GM19455 (cell line): ENCODE measurements around the gene CACNA2D1.

Experiments used
- ATAC-seq: cut with Tn5 transposase; IDR thresholded peaks from one replicate; pipeline ENCODE4 v1.9.1; 2021; ENCODE audit not compliant: unreplicated experiment

The CACNA2D1 gene

DNA sequence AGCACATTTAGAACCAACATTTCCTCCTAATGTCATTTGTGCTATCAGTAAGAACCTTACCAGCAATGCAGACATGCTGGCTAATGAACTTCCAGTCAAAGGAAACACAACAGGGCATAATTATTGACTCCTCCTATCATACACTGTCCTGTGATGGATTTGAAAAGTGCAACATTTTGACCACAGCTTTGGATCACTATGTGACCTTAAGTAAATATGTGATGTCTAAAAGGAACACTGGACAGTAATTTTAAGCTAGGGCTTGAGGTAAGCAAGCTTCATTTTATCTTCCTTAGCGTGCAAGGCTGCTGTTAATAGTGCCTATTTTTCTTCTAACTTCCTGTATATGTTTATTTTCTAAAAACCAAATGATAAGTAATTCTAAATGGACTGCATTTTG lies 433.2 kb downstream of the CACNA2D1 start:
- no peak for ATAC-seq

DNA sequence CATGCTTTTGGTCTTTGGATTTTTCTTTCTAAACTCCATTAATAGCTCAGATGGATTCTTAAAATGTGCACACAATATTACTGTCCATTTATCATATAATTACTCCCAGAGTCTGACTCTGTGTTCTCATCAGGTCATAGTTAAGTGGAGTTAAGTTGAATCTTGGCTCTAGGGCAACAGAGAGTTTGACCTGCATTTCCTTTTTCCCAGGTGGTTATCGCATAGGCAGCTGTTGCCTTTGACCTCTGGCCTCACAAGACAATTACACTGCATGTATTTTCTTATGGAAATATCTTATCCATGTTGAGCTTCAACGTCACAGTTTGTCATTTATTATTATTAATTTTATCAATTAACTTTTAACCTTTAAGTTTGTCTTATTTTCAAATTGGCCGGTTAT lies 436.3 kb downstream of the CACNA2D1 start:
- ATAC-seq = no peak

DNA sequence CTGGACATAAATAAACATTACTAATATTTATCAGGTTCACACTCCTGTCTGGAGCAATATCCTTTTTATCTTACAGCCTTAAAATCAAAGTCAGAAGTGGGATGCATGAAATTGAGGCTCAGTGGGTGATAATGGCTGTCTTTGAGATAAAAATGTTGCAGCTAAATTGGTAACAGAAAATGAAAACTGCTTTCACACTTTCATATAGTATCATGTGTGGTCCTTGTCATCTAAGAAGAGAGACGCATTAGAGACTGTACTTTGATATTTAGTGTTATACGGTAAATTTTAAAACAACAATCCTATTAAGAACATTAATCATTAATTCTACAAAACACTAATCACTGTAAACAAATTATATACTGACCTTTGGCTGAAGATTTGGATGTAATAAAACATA lies 438.5 kb downstream of the CACNA2D1 start:
- no peak for ATAC-seq

DNA sequence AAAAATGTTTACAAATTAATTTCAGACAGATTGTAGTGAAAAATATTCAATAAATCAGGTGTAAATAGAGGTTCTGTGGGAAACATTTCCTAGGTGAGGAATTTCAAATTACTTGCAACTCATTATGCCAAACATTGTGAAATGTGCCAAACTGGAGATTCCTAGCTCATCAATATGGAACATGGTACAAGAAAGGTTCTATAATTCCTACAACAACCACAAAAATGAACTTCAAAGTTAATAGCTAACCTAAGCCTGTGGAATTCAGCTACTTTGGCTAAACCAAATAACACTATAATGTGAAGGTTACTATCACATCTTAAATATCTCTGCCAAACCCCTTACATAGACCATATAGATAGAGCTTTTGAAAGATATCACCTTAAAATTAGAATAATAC lies 450.4 kb downstream of the CACNA2D1 start:
- ATAC-seq = no peak

DNA sequence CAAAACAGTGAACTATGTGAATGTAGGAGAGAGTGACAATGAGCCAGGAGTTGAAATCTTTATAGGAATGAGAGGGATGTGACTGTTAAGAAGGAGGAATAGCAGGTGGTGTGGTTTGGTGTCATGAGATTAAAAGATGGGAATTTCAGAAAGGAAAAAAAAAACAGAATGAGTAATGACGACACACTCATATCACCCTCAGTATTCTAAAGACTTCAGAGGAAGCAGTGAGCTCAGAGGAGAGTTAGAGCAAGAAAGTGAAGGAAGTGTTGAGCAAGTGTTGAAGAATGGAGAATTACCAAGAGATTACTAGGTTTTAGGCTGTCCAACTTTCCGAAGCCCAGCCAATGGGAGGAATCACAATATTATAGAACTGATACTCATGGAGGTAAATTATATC lies 453.2 kb downstream of the CACNA2D1 start:
- ATAC-seq = no peak

DNA sequence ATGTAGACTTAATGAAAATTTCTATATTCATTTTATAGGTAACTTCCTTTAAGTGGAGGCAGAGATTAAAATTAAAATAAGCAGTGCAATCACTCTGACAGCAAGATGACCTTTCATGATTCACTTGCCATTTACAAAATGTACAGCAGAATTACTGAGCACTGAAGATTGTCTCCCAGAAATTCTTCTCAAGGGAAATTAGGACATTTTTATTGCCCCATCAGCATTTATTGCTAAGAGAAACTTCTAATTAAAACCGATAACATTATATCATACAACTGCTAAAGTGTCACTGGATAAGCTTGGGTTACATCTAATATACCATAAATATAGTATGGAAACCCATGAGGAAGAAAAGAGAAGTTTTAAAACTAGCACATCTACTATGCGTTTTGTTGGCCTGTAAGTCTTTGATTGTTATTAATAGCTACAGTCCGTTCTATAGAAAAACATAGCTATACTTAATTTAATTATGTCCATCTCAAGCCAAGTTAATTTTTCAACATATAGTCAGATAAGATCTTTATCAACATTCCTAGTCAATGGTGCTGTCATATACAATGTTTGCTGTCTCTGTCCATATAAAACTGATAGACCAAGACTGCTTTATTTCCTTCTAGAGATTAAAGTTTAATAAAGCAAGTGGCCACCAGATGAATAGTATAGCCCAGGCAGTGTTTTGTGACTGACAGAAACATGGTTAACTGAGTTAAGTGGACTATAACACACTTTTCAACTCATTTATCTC lies 456.7 kb downstream of the CACNA2D1 start:
- no peak for ATAC-seq

DNA sequence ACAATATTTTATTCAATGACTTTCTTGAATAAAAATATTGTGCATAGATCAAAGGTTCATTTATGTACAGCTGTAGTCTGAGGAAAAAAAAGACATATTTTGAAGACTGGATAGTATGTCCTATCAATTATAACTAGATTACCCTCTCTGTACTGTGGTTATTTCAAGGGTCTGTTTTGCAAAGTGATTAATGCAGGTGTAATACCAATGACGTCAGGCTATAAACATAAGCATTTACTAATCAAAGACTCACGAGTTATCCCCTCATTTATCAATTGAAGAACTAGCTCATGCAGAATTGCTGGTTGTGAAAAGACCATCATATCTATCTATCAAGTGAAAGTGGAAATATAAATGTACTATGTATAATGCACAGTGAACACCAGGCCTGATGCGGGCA lies 460.2 kb downstream of the CACNA2D1 start:
- ATAC-seq = no peak

DNA sequence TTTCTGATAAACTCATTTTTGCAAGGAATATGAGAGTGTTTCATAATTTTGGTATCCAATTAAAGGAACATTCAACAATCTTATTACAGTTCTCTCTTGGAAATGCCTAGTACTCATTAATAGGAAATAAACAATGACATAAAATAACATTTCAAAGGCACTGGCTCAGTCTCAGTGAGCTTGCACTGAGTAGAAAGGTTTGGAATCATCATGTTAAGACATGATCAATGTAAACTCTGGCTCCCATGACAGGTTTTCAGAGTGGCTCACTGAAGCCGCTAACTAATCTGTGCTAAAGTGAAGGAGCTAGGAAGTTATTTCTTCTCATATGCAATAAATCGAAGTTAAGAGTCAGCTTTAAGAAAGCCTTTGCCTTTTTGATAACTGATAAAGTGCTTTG lies 470.5 kb downstream of the CACNA2D1 start:
- ATAC-seq = no peak

DNA sequence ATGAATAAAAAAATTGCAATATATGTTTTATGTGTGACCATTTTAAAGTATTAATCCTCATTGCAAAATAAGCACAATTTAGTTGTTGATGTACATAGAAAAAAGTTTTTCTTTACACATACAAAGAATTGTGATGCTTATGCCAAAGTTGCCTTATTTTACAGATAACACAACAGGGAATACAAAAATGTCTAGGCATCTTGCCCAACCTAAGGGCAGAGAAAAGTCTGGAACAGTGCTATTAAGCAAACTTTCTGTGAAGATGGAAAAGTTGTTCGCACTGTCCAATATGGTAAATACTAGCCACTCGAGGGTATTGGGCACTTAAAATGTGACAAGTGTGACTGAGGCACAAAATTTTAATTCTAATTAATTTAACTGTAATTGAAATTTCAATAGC lies 483.6 kb downstream of the CACNA2D1 start:
- ATAC-seq = no peak

DNA sequence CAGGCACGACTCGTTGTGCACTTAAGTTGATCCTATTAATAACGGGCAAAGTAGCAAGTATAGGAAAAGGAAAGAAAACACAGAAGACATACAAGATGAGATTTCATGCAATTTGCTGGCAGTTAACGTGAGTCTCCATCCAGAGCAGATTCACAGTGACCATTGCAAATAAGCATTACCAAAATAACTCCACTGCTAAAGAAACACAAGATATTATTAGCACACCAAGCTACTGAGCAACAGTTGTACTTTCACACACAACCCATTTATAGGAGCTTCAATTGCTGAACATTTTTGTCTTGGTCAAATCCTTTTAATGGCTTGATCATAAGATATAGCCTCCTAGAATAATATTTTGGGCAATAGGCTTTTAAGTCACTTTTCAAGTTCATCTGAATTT lies 486.1 kb downstream of the CACNA2D1 start:
- ATAC-seq = no peak

DNA sequence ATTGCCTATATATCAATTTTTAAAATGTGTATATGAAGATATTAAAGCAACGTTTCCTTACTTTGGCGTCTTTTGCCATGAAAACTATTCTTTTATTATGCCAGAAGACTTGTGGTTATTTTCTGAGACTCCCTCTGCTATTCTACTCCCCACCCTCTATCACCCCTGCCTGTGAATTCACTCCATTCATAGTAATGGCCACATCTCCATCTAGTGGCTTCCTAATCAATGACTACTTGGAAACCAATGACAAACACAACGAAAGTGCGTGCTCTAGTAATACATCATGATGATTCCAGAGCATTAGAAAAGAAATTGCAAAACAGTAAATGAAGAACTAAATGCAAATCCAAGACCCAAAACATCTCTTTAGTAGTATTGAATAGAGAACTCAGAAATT lies 487.1 kb downstream of the CACNA2D1 start:
- ATAC-seq = no peak

DNA sequence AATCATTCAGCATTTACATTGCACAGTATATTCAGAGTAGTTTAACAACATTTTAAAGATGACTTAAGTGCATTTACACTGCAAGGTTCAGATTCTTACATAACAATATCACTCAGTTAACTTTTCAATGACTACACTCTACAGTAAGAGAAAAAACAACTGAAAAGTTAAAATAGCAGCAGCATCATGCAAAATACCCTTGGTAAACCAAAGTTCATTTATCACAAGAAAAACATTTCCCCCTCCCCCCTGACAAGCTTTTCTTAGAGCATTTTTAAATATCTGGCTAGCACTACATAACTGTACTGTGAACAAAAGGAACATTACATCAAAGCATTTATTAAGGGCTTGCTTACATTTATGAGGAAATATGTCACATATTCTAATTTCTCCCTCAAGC lies 494.3 kb downstream of the CACNA2D1 start:
- no peak for ATAC-seq

DNA sequence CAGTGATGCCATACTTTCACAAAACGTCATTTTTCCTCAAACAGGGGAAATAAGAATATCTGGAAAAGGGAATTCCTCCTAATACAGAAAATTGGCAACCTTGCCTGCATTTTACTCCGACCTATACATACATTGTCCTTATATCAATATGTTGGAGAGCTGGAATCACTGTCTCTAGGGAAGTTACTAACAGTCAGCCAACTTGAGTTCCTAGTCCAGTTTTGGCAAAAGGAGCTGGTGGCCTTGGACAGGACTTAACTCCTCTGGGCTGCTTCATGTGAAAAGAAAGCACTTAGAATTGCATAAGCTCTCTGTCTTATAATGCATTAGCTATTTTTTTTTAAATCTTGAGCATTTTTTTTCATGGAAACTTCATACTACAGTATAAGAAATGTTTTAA lies 499.5 kb downstream of the CACNA2D1 start:
- no peak for ATAC-seq

DNA sequence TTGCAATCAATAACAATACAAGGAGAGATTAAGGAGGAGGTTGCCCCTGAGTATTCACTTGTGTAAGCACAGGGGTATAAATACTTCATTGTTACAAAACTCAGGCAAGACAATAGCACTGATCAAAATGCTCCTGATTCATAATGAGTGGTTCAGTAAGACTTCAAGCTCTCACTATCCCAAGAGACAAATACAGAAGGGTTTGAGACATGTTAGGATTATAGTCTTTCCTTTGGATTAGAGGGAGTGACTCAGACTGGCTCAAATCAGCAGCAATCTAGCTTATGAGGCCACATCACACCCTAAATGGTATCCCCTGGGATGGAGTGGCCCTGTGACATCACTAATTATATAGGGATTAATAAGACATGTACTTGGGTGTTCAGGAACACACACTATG lies 506.5 kb downstream of the CACNA2D1 start:
- no peak for ATAC-seq

DNA sequence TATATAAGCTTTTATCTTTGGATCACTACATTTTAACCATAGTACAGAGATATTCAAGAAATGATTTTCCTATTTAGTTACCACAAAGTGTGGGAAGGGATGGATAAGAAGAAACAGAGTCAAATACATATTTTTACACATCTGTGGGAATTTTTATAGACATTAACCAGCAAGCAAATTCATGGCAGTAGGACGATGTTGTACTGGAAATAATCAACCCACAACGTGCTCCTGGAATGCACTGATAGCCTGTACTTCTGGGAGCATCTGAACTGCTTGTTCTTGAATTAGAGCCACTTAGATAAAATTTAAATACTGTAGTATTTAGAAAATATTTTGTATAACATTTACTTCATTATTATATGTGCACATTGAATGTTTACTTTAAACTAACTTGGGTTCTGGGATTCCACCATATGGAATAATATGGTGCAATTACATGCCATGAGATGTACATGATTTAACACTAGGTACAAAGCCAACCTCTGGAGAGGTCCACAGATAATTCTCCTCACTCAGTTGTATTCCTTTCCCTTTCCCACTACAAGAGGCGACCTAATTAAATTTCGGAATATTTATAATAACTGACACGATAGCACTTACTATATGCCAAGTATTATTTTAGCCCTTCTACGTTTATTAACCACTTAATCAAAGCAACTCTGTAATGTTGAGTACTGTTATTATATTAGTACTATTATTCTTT lies 508.8 kb downstream of the CACNA2D1 start:
- no peak for ATAC-seq

DNA sequence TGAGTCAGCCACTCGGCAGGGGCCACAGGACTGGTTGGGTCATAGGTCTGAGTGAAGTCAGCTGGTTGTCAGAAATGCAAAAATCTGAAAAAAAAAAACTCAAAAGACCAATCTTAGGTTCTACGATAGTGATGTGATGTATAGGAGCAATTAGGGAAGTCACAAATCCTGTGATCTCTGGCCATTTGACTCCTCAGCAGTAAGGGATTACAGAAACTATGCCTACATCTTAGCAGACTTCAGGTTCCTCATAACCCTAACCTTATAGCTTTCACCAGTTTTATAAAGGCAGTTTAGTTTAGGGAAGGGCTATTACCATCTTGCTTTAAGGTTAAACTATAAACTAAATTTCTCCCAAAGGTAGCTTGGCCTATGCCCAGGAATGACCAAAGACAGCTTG lies 510.6 kb downstream of the CACNA2D1 start:
- no peak for ATAC-seq

DNA sequence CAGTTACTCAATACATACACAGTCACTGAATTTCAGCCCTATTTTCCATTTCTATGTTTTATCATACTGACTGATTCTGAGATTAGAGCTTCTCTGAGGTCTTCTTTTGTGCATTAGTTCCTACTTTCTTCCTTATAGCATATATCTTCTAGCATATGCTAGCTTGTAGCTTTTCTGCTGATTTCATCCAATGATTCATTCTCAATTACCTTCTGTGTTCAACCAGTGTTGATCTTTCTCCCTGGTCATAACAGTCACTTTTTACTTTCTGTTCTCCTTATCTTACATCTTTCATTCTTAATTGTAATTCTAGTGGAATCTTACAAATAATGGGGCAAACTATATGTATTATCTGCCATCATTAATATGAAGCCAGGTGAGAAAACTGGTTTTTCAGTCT lies 514.2 kb downstream of the CACNA2D1 start:
- no peak for ATAC-seq

DNA sequence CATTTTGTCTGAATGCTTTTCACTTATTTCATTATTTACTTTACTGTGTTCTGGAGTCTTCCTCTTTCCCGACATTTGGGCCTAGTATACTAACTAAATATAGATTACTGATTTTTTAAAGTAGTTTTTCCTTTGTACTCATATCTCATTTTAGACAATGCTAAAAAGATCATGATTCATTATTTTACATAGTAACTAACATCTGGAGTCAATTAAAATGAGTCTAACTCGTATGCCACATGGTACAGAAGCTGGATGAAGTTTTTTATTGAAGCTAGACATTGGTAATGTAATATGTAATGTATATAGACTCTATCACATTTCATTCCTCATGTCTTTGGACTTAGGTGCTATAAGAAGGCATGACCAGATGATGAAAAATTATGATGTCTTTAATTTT lies 517.4 kb downstream of the CACNA2D1 start:
- ATAC-seq = no peak

DNA sequence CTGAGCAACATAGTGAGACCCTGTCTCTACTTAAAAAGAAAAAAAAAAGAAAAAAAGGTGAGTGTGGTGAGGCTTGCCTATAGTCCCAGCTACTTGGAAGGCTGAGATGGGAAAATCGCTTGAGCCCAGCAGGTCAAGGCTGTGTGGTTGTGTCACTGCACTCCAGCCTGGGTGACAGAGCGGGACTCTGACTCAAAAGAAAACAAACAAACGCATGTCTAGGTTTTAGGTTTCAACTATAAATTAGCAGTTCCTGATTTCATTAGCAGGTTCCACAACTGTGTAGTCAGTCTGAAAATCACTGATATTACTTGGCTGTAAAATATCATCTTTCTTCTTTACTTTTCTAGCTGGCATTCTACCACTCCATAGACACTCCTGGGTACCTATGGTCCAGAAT lies 518.0 kb downstream of the CACNA2D1 start:
- no peak for ATAC-seq

DNA sequence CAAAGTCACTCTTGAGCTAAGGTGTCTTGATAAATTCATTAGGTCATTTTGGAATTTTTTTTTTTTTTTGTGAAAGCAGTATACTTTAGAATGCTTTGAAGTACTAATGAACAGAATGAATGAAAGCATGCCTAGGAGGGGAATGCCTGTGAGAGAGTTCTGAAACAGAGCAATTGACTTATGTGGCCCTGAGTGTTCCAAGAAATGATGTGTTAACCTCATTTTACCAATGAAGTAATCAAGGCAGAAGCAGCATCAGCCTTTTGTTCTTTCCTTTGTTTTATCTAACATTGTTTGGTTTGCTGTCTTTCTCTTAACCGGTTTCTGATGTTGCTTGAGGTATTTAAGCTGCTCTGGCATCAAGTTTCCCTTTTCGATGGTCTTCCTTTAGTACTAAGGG lies 519.1 kb downstream of the CACNA2D1 start:
- no peak for ATAC-seq

DNA sequence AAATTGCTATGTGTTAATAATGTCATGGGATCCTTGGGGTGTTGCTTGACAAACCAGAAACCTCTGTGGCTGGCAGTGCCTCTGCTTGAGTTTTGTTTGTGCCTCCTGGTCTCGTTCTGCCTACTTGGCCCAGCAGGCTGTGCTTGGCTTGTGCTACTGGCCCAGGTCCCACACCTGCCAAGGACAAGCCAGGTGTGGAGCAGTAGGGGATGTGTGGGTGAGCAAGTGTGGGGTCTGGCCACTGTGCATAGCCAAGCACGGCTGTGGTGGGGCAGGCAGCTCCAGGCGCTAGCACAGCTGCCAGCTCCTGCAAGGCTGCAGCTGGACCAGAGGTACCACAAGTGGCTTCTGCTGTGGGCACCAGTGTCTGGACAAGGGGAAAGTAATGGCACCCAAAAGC lies 524.1 kb downstream of the CACNA2D1 start:
- ATAC-seq = no peak

DNA sequence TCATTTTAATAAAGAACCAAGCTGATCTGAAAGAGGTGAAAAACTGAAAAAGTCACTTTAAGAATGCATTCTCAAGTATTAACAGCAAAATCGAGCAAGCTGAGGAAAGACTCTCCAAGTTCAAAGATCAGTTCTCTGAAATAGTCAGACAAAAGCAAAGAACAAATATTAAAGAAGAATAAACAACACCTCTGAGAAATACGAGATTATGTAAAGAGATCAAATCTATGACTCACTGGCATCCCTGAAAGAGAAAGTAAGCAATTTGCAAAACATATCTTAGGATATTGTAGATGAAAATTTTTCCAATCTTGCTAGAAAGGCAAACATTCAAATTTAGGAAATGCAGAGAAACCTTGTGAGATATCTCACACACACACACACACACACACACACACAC lies 535.4 kb downstream of the CACNA2D1 start:
- no peak for ATAC-seq

DNA sequence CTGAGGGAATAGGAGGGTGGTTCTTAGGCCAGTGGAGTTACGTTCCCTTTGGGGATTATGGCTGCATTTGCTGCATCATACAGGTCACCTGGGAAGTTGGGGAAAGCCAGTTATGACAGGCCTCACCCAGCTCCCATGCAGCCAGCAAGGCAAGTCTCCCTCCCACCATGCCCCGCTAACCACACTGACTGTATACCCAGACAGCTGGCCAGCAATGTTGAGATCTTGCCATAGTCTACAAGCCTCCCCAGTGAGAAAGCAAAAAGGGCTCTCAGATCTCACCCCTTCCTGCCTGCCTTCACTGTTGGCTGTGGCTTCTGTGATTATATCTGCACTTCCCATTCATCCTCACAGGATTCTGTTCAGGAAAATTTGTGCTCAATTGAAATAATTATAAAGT lies 540.5 kb downstream of the CACNA2D1 start:
- ATAC-seq = no peak
